HG03103 (cell line): Measurements from ENCODE around the gene HHAT.
A peak's percentile ranks its signal among the peaks of the same experiment; 100 is the strongest.

Experiments
- ATAC-seq: cut with Tn5 transposase; IDR thresholded peaks from one replicate; pipeline ENCODE4 v1.9.1; 2021; ENCODE audit warnings: low read depth; ENCODE audit not compliant: unreplicated experiment

HHAT gene

GRCh38 chr1:210531475-210532222, 202.9 kb downstream of the HHAT start:
- ATAC-seq: no peak

- no peak for ATAC-seq
These were observed 203.5 kb downstream of the HHAT start for GRCh38 chr1:210532223-210532598.

DNA sequence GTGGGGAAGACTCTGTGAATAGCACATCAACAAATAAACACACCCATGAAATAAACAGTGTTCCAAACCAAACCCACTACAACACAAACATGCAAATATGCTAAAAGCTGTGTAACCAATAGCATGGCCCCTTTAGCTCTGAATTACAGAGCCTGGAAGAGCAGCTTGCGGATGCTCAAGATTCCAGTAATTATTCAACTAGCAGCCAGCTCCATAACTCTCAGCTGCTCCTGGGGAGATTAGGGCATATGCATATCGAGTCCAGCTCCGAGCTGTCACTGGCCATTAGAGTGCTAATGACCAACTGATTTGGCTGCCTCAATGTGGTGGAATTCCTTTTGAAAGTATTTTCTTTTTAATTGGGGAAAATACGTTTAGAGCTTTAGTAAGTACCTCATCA, 207.1 kb downstream of the HHAT start:
- no peak for ATAC-seq

- ATAC-seq: no peak
These were observed 207.7 kb downstream of the HHAT start for GRCh38 chr1:210536254-210536961.

- ATAC-seq: no peak
These were observed 211.6 kb downstream of the HHAT start for GRCh38 chr1:210540288-210540687.

GRCh38 chr1:210541680-210542358, 213.1 kb downstream of the HHAT start:
- no peak for ATAC-seq

DNA sequence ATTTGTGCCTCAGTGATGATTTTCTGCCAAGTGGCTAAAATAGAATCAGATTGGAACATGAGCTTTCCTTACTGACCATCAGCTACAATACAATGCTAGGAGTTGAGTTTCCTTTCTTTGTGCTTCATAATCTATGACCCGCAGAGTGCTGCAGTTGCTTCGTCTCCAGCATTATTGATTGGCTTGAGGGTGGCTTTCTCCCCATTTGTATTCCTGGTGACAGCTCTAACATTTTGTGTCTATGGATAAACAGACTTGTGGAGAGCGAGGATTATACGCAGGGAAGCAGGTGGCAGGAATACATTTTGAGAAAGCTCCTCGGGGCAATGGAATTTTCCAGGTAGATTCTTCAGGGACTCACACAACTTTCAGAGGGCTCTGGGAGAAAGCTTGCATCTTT, 223.2 kb downstream of the HHAT start:
- no peak for ATAC-seq

DNA sequence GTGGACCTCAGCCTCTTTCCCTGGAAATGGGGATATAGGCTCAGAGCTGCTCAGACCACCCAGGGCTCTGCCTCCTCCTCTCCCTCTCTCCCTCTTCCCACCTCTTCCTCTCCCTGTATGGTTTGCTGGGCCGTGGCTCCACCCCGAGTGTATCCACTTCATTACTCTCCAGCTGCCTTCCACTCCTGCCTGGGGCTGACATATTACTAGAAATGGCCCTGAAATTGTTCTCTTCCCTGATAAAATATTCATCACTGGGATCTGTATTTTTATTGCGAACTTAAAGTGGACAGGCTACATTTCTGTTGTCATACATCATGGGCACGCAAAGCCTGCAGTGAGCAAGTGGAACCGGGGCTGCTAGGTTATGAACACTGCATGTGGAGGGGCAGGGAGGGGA, 225.0 kb downstream of the HHAT start:
- ATAC-seq: no peak

DNA sequence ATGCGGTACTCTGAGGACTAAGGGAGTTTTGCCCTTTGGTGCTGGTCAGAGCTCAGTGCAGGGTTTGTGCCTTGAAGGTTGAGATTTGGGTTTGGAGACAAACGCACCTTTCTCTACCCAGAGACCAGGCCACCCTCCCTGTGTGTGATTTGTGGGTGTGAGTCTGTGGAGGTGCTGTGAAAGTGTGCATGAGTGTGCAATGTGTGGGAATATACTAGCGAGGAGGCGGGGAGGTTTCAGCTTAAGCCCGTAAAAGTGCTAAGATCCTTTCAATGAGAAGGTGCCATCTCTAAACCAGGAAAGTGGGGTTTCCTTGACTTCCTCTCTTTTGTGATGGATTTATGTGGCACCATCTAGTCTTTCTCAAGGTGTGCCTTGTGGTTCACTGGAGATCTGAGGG, 225.7 kb downstream of the HHAT start:
- no peak for ATAC-seq

GRCh38 chr1:210556475-210556874, 227.8 kb downstream of the HHAT start:
- ATAC-seq: no peak

GRCh38 chr1:210557426-210558077, 228.8 kb downstream of the HHAT start:
- ATAC-seq: no peak

- no peak for ATAC-seq
These were observed 229.6 kb downstream of the HHAT start for GRCh38 chr1:210558302-210558701.

DNA sequence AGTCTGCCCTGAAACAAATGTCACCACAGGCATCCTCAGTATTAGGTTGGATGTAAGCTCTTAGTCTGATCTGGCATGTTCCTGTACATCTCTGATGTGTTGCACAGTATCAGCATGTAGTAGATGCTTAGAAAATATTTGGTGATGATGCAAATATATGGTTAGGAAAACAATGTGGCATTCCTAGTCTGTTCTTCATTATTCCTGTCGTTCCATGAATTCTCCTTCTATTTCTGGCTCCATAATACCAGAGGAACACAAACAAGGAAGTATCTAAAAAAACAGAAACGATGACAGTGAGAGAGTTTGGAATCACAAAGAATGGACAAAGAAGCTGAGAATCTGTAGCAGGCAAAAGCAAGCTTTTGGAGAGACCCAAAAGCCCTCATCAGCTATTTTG, 236.6 kb downstream of the HHAT start:
- no peak for ATAC-seq

- no peak for ATAC-seq
These were observed 239.9 kb downstream of the HHAT start for GRCh38 chr1:210568631-210569030.

- no peak for ATAC-seq
These were observed 241.4 kb downstream of the HHAT start for GRCh38 chr1:210570116-210570515.

GRCh38 chr1:210571356-210572284, 242.9 kb downstream of the HHAT start:
- no peak for ATAC-seq

DNA sequence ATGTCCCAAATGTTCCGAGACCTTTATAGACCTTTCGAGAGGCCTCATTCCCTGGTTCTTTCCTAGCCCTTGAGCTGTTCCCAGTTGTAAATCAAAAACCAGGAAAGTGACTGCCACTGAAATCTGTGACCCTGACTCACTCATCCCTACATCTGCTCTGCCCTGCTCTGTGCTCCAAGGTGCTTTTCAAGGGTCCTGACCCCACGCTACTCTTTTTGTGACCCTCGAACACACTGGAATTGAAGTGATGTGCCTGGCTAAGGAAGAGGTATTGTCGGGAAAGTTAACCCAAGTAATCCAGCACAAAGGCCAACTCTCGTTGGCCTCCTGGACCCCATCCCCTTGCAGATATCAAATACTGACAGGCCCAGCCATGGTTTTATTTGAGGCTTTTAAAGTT, 244.4 kb downstream of the HHAT start:
- no peak for ATAC-seq

- ATAC-seq: no peak
These were observed 253.7 kb downstream of the HHAT start for GRCh38 chr1:210582205-210582970.

- ATAC-seq: peak; percentile 88
These were observed 255.9 kb downstream of the HHAT start for GRCh38 chr1:210584439-210585113.
